Activated naive CD4-positive, alpha-beta T cell (primary cell): ENCODE data around the gene CCDC28B.

Source experiments
- DNase-seq, 4 experiments: peaks; one replicate each; lab custom pipeline; 2025; lab: John Stamatoyannopoulos, UW

Gene CCDC28B

DNA sequence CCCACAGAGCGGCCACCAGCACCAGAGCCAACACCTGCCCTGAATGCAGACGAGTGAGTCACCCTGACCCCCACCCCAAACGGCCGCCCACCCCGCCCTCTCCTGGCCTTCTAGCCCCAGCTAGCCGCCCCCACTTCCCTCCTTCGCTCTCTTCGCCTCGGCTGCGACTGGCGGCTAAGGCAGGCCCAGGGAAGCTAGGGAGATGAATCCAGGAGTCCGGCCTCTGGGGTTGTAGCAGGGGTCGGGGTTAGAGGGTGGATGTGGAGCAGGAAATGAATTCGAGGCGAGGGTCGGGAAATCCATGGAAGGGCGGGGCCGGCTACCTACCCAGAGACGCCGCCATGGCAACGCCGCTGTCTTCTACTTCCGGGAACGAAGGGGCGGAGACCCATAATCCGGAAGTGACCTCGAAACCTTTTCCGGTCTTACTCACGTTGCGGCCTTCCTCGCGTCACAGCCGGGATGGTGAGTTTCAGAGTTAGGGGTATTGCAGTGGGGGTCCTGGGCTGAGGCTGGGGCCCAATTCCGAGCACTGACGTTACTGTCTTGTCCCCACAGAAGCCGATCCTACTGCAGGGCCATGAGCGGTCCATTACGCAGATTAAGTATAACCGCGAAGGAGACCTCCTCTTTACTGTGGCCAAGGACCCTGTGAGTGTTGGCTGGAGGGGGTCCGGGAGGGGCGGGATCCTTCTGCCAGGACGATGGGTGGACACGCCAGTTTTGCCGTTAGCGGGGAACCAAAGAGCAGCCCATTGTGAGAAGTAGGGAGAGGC is 21.8 kb downstream of the CCDC28B start, which contains the start of the genes EIF3I and TMEM234:
Gene EIF3I (plus strand): TSS at position 428 of the 776 bp plus-strand sequence. CDS start 35 bp downstream, at position 463.
Gene TMEM234 (minus strand): TSS at position 374 of the 776 bp plus-strand sequence. CDS start 31 bp downstream, at position 343.
- DNase-seq: peak; percentile 61 to 83 (median 74)

DNA sequence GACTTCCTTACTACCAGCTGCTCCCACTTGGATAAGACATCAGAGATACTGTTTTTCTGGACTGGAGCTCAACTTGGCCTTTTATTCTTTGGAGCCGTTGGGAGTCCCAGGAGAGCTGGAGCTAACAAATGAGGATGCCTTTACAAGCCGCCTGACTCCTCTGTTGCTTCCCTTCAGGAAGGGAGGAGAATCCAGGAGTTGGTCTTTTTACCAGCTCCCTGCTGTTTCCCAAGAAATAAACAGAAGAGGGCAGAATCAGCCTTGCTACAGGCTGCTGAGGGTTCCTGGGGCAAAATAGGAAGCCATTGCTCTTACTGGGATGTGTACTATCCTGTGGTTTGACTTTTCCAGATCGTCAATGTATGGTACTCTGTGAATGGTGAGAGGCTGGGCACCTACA is 23.3 kb downstream of the CCDC28B start:
- DNase-seq: no peak

DNA sequence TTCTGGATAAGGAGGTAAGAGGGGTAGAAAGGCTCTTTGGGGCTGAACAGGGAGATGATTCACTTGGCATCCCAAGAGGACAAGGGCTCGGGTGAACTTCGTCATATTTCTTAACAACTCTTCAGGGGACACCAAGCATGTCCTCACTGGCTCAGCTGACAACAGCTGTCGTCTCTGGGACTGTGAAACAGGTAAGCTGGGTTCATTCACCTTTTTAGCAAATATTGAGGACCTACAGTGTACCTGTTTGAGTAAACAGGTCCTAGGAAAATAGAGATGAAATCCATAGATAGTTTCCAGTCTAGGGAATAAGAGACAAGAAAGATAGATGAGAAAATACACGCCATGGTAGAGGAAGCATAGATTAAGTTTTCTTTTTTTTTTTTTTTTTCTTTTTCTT is 23.9 kb downstream of the CCDC28B start:
- DNase-seq: no peak

DNA sequence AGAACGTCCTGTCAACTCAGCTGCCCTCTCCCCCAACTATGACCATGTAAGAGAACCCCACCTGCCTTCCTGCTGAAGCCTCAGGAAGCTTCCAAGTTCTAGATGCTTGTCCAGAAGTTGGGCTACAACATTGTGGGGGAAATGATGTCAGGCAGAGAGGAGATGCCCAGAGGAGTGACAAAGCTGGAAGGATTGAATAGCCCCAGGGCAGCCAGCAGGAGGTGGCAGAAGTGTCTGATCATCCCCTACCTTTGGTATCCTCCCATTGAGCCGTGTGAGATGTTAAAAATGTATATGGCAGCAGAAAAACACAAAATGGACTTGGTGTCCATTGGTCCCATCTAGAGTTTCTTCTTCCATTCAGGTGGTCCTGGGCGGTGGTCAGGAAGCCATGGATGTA is 28.4 kb downstream of the CCDC28B start:
- DNase-seq: no peak

DNA sequence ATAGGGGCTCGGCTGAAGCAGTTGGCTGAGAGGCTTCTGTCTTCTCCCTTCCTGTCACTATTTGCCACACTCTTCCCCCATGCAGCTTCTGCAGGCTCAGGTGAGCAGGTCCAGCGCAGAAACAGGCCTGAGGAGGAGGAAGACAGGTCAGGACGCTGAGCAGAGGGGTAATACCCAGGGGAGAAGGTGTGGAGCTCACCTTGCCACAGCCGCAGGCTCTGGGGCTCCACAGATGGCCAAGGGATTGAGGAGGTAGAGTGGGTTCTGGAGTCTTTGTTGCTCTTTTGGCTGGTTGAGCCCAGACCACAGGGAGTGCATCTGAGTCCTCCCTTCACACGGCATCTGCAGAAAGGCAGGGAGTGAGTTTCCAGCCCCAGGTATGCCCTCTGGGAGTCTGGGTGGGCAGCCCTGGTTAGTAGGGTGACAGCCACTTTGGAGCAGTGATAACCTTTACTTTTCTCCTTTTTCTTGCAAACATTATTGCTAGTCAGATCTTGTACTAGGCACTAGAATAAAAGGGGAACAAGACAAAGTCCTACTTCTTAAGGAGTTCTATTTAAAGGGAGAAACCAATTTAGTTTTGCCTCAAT is 31.5 kb downstream of the CCDC28B start:
- DNase-seq: no peak

DNA sequence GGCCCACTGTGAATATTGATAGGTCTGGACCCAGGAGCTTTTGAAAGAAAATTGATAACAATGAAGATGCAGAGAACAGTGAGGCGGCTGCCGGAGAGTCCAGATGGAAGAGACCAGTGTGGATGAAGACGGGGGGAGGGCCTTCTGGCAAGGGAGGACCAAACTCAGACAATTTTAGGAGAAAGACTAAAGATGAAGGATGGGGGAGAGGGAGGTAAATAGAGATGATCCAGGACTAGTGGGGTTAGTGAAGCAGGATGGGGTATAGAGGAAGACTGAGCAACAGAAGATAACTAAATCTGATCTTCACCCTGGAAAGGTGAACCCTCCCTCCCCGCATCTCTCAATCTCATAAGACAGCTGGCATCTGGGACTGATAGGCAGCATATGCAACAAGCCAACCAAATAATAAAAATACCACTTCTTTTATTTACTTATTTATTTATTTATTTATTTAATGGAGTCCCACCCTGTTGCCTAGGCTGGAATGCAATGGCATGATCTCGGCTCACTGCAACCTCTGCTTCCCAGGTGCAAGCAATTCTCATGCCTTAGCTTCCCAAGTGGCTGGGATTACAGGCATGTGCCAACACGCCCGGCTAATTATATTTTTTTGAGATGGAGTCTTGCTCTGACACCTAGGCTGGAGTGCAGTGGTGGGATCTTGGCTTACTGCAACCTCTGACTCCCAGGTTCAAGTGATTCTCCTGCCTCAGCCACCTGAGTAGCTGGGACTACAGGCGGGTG is 32.3 kb downstream of the CCDC28B start:
- no peak for DNase-seq

DNA sequence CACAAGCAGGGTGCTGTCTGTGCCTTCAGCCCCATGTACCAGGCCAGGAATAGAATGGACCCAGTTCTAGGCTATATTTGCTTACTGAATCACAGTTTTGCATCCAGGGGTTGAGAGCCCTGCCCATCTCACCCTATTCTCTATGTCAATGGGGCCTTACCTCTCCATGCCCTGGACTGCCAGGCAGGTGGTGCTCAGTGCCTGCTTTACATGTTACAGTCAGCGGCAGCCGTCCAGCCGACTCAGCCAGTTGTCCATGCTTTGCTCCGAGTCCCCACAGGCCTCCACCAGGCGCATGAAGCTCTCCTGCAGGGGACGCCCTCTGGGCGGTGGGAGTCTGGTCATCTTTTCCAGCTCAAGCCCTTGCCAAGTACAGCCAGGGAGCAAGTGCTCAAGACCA is 34.4 kb downstream of the CCDC28B start:
- DNase-seq: no peak

DNA sequence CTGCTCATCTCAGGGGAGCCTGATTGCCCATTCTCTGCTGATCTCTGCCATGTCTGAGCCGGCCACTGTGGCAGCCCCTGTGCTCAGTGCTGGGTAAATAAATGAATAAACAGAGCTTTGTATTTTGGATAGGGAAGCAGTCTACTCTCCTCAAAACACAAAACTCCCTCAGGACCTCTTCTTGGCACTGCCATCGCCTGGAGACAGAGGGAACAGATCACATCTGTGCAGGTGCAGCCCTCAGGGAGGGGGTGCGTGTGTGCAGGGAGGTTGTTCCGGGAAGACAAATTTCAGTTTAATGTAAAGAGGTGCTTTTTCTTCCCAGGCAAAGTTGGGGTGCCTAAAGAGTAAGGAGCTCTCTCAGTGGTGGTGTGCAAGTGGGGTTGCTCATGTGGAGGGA is 38.9 kb downstream of the CCDC28B start:
- no peak for DNase-seq

DNA sequence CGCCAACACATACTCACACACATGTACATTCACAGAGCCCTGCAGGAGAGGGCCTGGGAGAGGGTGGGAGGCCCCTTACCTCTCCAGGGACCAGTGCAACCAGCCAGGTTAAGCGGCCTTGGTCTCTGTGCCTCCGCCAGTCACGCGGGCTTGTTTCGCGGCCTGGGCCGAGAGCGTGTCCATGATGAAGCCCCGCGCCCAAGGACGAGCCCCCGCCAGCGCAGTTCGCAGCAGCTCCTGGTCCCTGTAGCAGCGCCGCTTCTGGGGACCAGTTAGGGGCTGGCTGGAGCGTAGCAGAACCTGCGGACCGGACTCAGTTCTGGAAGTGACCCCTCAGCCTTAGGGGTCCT is 39.4 kb downstream of the CCDC28B start:
- no peak for DNase-seq

DNA sequence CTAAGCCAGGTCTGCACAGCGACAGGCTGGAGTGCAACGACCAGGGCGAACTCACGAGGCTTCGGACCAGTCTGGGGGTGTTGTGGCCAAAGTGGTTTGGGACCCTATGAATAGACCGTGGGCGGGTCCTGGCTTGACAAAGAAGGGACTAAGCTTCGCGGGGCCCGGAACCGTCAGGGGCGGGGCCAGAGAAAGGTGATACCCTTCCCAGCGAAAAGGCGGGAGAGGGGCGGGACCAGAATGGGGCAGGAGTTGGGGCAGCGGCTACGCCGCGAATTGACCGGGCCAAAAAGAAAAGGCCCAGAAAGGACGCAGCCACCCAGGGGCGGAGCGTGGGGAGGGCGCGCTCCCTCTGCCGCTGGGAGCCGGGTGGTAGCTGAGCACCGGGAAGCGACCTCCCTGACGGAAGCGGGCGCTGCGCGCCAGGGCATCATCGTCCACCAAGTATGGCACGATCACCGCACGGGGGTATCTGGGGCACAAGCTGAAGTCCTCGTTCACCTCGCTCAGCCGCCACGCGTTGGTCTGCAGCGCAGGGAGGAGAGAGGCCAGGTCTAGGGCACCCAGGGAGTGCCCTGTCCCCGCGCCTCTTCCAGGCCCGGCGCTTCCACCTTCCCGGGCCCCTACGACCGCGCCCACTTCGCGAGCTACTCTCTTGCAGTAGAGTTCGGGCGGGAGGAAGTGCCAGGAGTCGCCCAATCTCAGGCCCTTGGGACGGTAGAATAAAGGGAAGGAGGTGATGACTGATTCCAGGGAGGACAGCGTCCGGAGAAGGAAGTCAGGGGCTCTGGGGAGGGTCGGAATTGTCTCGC is 40.0 kb downstream of the CCDC28B start:
- peak in 2 of 4 experiments; percentile 24 to 59 for DNase-seq

DNA sequence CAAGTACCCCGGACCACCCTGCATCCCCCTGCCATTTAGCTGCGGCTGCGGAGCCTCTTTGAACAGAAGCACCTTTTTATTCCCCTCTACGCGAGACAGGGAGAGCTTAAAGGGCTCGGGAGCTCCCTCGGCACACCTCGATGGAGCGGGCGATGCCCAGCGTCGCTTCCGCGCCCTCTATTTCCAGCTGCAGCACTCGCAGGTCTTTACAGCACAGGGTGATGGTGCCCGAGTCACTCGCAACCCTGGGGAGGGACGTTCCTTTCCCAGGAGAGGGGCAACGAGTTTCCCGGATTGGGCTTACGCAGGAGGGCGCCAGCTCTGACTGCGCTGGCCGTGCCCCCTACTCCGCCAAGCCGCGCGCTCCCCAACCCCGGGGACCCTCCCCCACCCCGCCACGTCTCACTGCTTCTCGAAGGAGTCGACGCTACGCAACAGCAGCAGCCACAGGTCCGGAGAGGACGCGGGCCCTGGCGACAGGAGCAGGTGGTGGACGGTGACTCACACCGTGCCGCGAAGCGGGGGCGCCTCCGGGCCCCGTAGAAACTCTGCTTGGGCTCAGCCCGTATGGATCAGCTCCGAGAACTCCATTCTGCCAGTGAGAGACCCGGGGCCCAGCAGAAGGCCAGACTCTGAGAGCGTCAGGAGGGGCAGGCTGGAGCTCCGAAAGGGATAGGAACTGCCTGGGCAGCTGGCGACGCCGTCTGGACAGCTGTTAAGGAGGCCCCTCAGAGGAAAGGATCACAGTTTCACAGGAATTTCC is 40.8 kb downstream of the CCDC28B start:
- peak in 2 of 4 experiments; percentile 31 to 56 for DNase-seq

DNA sequence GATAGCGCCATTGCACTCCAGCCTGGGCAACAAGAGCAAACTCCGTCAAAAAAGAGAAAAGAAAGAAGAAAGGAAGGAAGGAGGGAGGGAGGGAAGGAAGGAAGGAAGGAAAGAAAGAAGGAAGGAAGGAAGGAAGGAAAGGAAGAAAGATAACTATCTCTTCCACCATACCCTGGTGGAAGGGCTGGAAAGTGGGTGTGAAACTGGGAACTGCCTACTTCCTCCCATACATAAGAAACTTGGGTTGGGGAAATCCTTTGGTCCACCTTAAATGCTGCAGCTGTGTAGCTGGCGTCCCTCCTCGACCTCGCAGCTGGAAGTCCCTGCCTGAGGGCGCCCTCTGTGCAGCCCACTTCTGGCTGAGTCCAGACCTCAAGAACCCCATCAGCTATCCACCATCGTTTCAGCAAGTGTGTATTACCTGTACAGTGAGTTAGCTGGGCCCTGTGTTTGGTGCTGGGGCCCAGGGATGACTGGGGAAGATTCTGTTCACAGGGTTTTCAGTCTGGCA is 42.0 kb downstream of the CCDC28B start:
- DNase-seq: no peak

DNA sequence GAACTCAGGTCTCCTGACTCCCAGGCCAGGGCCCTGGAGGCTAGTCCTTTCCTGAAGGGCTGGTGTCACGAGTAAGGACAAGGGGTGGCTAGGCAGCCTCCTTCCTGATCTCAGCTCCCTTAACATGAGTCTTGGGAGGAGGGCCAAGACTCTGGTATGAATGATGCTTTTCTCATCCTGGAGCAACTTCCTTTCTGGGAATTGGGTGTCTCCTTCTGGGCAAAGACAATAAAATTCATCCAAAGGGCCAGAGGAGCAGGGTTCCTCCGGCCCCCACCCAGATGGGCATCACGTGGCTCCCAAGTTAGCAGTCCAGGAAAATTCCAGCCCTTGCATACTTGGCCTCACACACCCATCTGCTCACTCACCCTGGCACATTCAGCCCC is 46.5 kb downstream of the CCDC28B start, which contains the start of gene FAM167B:
Gene FAM167B (plus strand): TSS at position 335 of the 386 bp plus-strand sequence. CDS start 200 bp downstream, outside the sequence.
- no peak for DNase-seq

DNA sequence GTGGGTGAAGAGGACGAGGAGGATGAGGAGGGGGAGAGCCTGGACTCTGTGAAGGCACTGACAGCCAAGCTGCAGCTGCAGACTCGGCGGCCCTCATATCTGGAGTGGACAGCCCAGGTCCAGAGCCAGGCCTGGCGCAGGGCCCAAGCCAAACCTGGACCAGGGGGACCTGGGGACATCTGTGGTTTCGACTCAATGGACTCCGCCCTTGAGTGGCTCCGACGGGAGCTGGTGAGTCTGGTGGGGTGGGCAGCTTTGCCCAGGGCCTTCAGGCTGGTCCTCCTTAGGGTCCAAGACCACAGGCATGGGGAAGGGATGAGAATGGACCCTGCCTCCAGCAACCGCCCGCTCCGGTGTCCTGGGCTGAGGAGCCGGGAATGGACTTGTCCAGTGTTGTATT is 47.1 kb downstream of the CCDC28B start:
- DNase-seq: no peak

DNA sequence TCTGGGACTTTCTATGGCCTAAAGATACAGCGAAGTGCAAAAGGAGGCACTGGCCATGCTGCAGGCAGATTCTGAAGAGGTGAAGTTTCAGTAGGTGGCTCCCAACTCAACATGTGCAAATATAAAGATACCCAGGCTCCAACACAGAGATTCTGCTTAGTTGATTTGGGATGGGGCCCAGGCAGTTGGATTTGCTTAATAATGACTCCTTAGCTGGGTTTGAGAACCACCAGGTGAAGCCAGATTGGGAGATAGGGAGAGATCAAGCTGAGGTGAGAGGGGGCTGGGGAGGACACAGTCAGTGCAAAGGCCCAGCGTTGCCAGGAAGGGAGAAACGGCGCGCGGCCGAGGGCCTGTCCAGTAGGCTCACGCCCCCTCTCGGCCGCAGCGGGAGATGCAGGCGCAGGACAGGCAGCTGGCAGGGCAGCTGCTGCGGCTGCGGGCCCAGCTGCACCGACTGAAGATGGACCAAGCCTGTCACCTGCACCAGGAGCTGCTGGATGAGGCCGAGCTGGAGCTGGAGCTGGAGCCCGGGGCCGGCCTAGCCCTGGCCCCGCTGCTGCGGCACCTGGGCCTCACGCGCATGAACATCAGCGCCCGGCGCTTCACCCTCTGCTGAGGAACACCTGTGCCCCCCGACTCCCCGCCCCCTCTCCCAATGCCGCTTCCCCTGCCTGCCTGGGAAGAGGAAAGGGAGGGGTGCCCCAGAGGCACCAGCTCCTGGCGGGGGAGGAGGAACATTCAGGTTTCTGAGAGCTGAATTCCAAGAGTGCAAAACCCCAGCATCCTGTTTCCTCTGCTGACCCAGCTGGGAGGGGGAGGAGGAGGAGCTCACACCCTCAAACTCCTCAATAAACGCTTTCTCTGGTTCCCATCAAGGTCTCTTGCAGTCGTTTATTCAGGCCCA is 47.8 kb downstream of the CCDC28B start:
- peak; percentile 41 to 60 (median 48) for DNase-seq

DNA sequence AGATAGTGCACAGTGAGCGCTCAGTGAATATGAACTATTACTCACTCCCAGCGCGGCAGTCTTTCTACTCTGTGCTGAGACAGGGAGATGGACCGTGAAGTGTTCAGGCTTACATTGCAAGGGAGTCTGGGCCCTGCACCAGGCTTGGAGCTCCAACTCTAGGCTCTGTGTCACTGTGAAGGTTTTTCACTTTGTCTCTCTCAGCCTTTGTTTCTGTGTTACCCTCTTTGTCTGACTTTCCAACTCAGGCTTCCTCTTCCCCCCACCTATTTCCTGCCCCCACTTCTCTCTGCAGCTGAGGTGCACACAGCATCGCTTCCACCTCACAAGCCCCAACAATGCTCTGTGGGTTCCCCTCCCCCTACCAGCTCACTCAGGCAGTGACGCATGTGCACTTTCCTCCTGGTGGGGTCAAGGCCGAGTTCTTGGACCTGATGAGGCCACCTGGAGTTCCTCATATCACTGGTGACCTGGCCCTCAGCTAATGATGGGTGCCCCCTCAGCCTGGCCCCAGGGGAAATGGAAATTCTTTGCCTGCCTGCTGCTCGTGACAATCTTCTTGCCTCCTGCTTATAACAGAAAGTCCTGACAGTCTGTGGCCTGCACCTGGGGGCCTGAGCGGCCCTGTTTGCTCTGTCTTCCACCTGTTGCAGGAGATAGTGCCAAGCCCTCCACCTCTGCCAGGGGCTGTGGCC is 49.6 kb downstream of the CCDC28B start:
- DNase-seq: peak in 3 of 4 experiments; percentile 46 to 68 (median 64)

DNA sequence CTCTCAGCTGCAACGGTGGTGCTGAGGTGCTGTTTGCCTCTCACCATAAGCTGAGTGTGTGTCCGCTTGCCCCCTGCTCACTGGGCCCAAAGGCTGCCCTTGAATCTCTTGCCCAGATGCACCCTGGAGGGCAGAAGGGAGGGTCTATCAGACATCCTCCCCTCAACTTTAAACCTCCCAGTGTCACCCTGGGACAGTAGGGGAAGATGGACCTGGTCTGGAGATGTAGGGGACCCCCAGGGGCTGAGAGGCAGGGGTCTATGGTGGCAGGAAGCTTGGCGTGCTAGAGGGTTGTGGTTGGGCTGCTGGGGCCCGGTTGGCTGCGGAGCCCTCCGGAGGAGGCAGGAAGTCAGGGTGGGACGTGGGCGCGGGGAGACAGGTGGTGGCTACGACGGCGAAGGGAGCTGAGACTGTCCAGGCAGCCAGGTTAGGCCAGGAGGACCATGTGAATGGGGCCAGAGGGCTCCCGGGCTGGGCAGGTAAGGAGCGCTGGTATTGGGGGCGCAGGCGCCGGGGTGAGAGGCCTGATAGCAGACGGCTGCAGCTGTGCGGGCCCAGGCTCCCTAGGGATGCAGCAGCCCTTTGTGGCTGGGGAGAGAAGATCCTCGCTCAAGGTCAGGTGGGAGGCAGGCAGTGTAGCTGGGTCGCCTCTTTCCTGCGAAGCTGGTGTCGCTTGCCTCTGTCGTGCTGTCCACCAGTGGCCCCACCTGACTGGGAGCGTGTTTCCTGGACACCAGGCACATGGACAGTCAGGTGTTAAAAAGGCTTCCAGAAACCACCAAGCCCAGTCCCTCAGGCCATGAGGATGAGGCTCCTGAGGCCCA is 50.7 kb downstream of the CCDC28B start, which contains the start of gene LCK:
Gene LCK (plus strand): TSS at position 373 of the 824 bp plus-strand sequence. CDS start 23,065 bp downstream, outside the sequence.
- DNase-seq: peak in 3 of 4 experiments; percentile 19 to 53 (median 37)
